Measurements from ENCODE around the gene SPART.
A peak's percentile ranks its signal among the peaks of the same experiment; 100 is the strongest.
"Not testable (repeated sequence)": the region's sequence is repeated elsewhere in the genome, so short reads cannot be mapped to it uniquely, and the experiment has no call there.

Gene SPART

DNA sequence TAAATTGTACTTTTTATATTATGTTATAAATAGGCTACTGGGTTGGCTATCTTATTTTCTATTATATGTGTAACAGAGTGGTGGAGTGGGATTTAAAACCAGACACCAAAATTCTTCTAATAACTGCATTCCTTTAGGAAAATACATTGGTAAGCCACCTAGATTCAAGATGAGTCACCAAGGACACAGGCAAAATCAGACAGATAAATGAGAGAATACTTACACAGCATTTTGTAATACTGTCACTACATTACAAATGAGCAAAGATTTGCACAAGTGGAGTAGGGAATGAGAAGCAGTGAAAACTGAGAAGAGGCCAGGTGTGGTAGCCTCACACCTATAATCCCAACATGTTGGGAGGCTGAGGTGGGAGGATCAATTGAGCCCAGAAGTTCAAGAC is 6.2 kb upstream of the SPART start:
- no peak for DNase-seq

- DNase-seq, result no peak
These were observed 1.5 kb upstream of the SPART start for GRCh38 chr13:36347531-36348210.

GRCh38 chr13:36345438-36346221 is 564 bp downstream of the SPART start:
- DNase-seq, result peak; percentile 84

- peak; percentile 49 for DNase-seq
These were observed 1.2 kb downstream of the SPART start for GRCh38 chr13:36344886-36345437.

- peak; percentile 38 for DNase-seq
These were observed 2.0 kb downstream of the SPART start for GRCh38 chr13:36344173-36344572.

GRCh38 chr13:36343766-36344165 is 2.4 kb downstream of the SPART start:
- no peak for DNase-seq

DNA sequence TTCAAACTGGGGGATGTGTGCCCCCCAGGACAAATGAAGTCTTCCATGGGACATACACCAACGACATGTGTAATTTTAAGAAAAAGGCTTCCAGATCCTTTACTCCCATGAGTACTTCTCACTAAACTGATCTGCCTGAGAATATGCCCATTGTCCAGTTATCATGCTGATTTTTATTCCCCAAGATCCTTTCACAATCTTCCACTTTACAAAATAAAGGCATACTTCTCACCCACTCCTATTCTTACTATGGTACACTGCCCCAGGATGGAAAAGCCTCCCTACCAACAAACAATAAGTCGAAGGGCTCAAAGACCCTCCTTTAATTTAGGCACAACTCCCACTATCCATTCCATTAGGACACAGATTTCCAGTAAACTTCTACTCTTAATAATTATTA is 3.5 kb downstream of the SPART start:
- DNase-seq, result no peak

DNA sequence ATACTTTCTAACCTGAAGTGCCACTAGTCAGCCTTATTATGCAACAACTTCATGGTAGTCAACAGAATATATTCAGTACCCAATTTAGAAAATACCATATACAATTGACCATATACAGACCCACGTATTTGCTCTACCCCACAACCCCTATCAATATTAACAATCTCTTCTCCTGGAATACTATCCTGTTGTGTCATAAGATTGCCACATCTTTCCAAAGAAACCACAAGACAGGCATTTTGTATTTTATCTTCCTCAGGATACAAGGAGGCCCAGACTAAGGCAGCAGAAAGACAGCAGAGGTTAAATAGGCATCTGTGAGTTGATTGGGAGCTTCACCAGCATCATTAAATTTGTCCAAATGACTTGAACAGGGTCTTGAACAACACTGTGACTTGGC is 4.5 kb downstream of the SPART start:
- DNase-seq, result no peak

GRCh38 chr13:36339600-36340155 is 6.5 kb downstream of the SPART start:
- no peak for DNase-seq

DNA sequence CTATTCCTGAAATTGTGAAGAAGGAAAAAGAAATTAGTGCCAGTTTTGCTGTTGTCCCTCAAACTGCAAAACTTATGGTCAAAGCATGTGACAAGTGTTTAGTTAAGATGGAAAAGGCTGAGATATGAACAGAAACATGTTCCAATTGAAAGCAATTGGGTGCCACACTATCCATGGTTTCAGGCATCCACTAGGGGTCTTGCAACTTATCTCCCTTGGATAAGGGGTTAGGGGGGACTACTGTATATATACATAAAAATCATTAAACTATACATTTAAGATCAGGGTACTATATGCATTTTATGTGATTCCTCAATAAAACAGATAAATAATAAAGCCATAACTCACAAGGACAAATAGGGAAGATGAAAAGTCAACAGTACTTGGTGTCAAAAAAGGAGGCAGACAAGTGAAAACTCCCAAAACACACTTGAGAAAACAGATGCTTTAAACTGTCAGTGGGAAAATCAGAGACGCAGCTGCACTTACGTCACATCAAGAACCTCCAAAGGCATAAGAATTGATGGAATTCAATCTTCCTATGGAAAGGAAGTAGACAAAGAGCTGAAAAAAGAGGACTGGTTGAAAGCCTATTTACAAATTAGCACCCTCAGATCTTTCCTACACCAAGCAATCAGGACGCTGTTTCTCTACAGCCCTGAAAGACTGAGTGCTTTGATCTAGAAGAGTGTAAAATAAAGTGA is 8.1 kb downstream of the SPART start:
- no peak for DNase-seq

DNA sequence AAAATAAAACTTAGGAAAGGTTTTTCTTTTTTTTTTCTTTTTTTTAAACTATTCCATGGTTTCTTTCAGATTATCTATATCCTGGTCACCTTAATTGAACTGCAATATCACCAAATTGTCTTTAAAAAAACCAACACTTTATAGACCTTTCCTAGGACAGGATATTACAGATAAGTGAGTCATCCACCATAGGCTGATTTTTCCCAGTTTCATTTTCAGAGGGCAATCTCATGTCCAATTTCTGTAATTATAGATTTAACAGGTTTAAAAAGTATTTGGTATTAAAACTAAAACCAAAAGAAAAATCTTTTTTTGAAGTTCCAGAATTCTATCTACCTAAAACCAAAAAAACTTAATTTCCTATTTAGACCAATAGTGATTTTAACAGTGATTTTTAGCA is 13.2 kb downstream of the SPART start:
- no peak for DNase-seq

DNA sequence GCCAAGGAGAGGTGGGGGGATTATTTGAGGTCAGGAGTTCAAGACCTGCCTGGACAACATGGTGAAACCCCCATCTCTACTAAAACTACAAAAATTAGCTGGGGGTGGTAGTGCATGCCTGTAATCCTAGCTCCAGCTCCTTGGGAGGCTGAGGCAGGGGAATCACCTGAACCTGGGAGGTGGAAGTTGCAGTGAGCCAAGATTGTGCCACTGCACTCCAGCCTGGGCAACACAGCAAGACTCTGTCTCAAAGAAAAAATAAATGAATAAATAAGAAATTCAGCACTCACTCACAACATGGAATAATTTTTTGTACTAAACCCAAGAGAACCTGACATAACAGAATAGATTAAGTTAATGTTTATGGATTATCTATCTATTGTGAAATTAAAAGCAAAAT is 13.9 kb downstream of the SPART start:
- not testable (repeated sequence) for DNase-seq

- no peak for DNase-seq
These were observed 14.9 kb downstream of the SPART start for GRCh38 chr13:36331280-36331679.

DNA sequence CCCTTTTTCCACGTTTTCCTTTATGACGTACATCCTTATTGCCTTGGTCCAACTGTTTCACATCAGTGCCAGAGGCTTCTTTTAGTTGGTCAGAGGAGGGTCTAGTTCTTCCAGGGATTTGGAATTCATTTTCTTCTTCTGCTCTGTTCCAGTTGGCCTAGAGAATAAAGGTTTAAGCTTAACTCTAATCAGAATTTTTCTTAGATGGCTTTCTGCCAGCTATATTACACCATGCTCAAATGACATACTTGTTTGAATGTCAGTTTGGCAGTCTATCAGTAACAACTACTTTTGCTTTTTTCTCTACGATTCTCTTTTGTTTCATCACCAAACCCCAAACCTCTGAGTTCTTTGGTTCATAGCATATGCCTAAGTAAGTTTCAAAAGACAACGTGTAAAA is 16.8 kb downstream of the SPART start:
- no peak for DNase-seq

GRCh38 chr13:36328821-36329220 is 17.4 kb downstream of the SPART start:
- no peak for DNase-seq

GRCh38 chr13:36325912-36326311 is 20.3 kb downstream of the SPART start:
- no peak for DNase-seq

DNA sequence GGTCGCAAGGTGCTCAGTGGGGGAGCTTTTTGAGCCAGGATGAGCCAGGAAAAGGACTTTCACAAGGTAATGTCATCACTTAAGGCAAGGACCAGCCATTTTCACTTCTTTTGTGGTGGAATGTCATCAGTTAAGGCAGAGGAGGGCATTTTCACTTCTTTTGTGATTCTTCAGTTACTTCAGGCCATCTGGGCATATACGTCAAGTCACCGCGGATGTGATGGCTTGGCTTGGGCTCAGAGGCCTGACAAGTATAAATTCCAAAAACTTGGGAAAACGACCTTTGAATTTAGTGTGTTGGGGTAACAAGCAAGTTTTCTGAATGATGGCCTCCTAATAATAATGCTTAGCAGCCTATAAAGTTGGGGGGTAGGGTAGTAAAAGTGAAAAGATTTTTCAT is 21.3 kb downstream of the SPART start:
- not testable (repeated sequence) for DNase-seq

DNA sequence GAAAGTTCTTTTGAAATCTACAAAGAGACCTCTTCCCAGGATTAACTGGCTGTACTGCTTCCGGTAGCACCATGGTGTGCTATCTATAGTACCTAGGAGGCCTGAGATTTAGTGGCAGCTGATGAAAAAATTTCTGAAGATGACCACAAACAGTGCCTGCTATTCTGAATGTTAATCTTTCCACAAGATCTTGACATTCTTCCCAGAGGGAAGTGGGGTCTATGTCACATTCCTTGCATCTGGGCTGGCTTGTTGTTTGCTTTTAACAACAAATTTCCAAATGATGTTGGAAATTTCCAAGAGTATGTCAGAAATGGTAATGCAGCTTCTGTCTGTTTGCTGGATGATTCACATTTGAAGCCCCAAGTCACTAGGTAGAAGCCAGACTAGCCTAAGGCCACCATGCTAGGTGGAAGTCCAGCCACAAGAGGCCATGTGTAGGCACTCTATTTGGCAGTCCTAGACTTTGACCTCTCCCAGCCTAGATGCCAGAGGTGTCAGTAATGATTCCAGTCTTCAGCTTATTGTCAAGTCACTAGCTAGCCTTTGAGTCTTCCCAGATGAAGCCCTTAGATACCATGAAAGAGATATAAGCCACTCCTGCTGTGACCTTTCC is 22.1 kb downstream of the SPART start:
- no peak for DNase-seq

DNA sequence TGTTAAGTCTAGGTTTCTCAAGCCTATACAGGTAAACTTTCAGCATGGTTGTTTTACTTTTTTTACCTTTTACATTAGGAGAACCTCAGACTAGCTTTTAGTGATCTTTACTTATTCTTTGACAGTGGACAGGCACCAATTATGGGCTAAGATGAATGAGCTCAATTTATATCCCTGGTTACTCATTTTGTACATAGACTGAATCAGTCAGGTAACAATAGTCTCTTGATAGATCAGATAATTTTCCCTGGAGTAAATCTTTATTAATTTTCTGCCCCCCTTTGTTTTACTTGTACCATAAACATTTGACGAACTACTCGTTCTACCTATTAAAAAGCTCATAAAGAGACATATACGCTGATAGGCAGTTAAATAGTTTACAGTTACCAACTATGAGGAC is 22.8 kb downstream of the SPART start:
- no peak for DNase-seq

DNA sequence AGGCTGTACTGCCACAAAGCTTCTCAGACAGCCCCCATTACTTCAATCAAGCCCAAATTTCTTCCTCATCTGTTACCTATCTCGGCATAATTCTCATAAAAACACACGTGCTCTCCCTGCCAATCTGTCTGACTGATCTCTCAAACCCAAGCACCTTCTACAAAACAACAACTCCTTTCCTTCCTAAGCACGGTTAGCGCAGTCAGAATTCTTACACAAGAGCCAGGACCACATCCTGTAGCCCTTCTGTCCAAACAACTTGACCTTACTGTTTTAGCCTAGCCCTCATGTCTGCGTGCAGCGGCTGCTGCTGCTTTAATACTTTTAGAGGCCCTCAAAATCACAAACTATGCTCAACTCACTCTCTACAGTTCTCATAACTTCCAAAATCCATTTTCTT is 26.4 kb downstream of the SPART start:
- not testable (repeated sequence) for DNase-seq

GRCh38 chr13:36313047-36313969 is 32.9 kb downstream of the SPART start:
- no peak for DNase-seq
